Adrenal gland (tissue), 12 donors: ENCODE results near the gene DPP4. TPM values are rescaled to one million over a fixed set of nuclear protein-coding genes. Genes with fewer than 3 reads are reported as not detected.

Experiments
- DNase-seq, 7 donors: peaks; one replicate each; pipeline ENCODE4 v3.0.0-alpha.2; 2019 to 2020
- H3K27ac ChIP-seq, 5 donors: fragments of 200-600 bp; sonication (generic) in 4 of 5; 1 replicate in 3 of 5; 2 replicates in 2 of 5; pipeline versions ENCODE4 v1.5.1 to v1.8.0; 2016 to 2020; ENCODE audit warnings: mild to moderate bottlenecking in 1 of 5
- H3K27me3 ChIP-seq: fragments of 200-600 bp; 2 replicates; pipeline ENCODE4 v1.8.0; 2021
- H3K36me3 ChIP-seq, 2 donors: fragments of 200-600 bp; replicated peaks in 1 of 2; 1 replicate in 1 of 2; 2 replicates in 1 of 2; pipeline versions ENCODE4 v1.5.1 to v1.8.0; 2018 to 2022
- H3K4me1 ChIP-seq, 2 donors: fragments of 200-600 bp; replicated peaks in 1 of 2; 1 replicate in 1 of 2; 2 replicates in 1 of 2; pipeline versions ENCODE4 v1.5.1 to v1.8.0; 2018 to 2021
- H3K4me3 ChIP-seq, 4 donors: fragments of 200-600 bp; sonication (generic) in 3 of 4; one replicate each; pipeline ENCODE4 v1.5.1; 2016 to 2018
- H3K9me3 ChIP-seq, 3 donors: fragments of 200-600 bp; sonication (generic) in 1 of 3; replicated peaks in 1 of 3; 1 replicate in 2 of 3; 2 replicates in 1 of 3; pipeline versions ENCODE4 v1.5.1 to v1.8.0; 2016 to 2021
- CTCF ChIP-seq, 6 experiments: fragments of 450-650 bp in 4 of 6; fragments of 200-600 bp in 2 of 6; sonication (generic) in 1 of 6; IDR thresholded peaks; 1 replicate in 5 of 6; 2 replicates in 1 of 6; pipeline versions ENCODE4 v1.5.1 to v1.8.0; 2016 to 2021; ENCODE audit warnings: antibody characterized with exemption in 6 of 6, mild to moderate bottlenecking in 2 of 6, moderate library complexity in 1 of 6
- POLR2A ChIP-seq, 2 donors: fragments of 450-650 bp; IDR thresholded peaks; one replicate each; pipeline ENCODE4 v1.6.1; 2017; ENCODE audit warnings: antibody characterized with exemption in 2 of 2, mild to moderate bottlenecking in 2 of 2, moderate library complexity in 1 of 2
- WGBS, 4 donors: extraction: QIAGEN DNeasy Blood & Tissue Kit in 2 of 4; methylation state at CpG; one replicate each; pipeline versions ENCODE4 v1.1.5 to v1.1.7; 2013 to 2017; 5-methylcytosine and 5-hydroxymethylcytosine counted together
- intact Hi-C, 2 donors: fragments of 100-400 bp; cut with DNase I; formaldehyde crosslinking; loops; one replicate each; pipeline versions ENCODE4 v1.14.1 to v1.15.0; 2022 to 2023
- polyA plus RNA-seq, 3 donors: library from polyadenylated mRNA; stranded (reverse); fragments of 200-250 nt in 2 of 3; fragments of 350-450 nt in 1 of 3; fragmentation: Illumina TruSeq in 1 of 3; extraction: RNeasy Lipid Tissue Mini Kit (QIAGEN cat#74804) in 1 of 3; gene quantifications; one replicate each; pipeline ENCODE4 v1.2.3, GENCODE V29; 2013 to 2014
- total RNA-seq, 9 donors: library from RNA; depleted of rRNA in 4 of 9; stranded (reverse); fragments of >200 nt in 4 of 9; fragments of 120-200 nt in 1 of 9; fragmentation: NEBNext Ultra II Directional in 1 of 9; extraction: Animal tissue kit (Norgen Biotek cat#: 25700) in 1 of 9; gene quantifications; one replicate each; pipeline versions ENCODE4 v1.1.0 to v1.2.4, GENCODE V29; 2013 to 2023
- donor health status: healthy with polysubstance abuse.
- donor health status: Bipolar disorder and iron deficiency.
- donor health status: DM: yes; HTN: yes; CAD: no.
- donor health status: DM: no; HTN: no; CAD: no.
- donor health status: DM: no; HTN: no; CAD: no.
- donor health status: DM: yes; HTN: yes; CAD: no.

DPP4 gene
- total and polyA plus RNA-seq, 12 donors, result 0.72 to 49.2 (median 7.8) TPM

DNA sequence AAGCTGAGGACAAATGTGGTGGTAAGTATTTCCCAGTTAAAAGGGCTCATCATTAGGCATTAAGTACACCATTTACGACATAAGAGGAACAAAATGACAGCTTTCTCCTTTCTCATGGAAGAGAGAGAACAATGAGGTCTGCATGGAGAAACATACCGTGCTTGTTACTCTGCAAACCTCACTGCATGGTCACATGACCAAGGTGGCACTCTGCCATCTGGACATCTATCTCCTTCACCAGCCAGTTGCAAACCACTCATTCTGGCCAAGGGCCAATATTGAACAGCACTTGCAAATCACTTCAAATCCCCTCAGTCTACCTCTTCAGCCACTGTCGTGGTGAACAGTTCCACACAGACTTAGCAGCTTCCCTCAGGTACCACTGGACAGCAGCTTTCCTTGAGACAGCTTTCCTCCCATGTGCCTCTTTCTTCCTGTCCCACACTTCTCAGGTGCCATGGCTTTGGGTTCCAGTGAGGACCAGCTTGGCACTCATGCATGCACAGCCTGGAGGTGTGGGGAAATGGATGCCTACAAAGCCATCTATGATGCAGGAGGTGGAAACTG is 29.5 kb upstream of the DPP4 start:
- intact Hi-C loops, result no loop called here
- H3K4me3 ChIP-seq, result no peak overlapping the region
- H3K27ac ChIP-seq, result no peak overlapping the region
- no peaks in the 10 kb centered on the region for H3K27me3 ChIP-seq
- no peaks in the 10 kb centered on the region for H3K9me3 ChIP-seq
- no peaks in the 10 kb centered on the region for H3K36me3 ChIP-seq
- H3K4me1 ChIP-seq, result peaks cover 6 to 9% of the 10 kb centered on the region in 2 donors
- WGBS, 4 donors, result 57 to 70% (median 64%) methylated on average over 3 of the region's 3 CpGs
- peak in 6 of 7 donors; percentile 33 to 69 (median 64) for DNase-seq
- TF ChIP-seq CTCF (IDR thresholded peaks at IDR 0.05) (no peak), POLR2A (IDR thresholded peaks at IDR 0.05) (no peak)

DNA sequence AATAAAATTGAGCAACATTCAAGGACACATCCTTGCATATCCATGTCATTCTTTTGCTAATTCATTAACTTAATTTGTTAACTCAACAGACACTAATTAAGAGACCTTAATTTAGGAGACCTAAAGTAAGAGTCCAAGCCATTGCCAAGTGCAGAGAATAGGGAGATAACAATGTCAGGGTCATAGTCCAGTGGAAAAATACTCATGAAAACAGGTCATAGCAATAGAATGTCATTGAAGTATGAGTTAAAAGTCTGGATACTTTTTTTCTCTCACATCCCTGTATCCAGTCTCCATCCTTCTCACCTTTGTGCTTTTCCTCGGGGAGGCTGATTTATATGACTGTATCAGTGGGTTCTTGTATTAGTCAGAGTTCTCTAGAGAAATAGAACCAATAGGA is 26.6 kb upstream of the DPP4 start:
- intact Hi-C loops, result no loop called here
- Histone ChIP-seq H3K4me3 (no peak overlapping the region), H3K36me3 (no peaks in the 10 kb centered on the region), H3K9me3 (no peaks in the 10 kb centered on the region), H3K27me3 (no peaks in the 10 kb centered on the region), H3K27ac (no peak overlapping the region), H3K4me1 (peaks cover 0 to 4% of the 10 kb centered on the region in 2 donors)
- TF ChIP-seq POLR2A (IDR thresholded peaks at IDR 0.05) (no peak), CTCF (IDR thresholded peaks at IDR 0.05) (no peak)
- WGBS, 4 donors, result 16 to 47% (median 35%) methylated on average over 1 of the region's 1 CpG
- DNase-seq, result no peak

- TF ChIP-seq CTCF (IDR thresholded peaks at IDR 0.05) (no peak), POLR2A (IDR thresholded peaks at IDR 0.05) (no peak)
- H3K27me3 ChIP-seq, result no peaks in the 10 kb centered on the region
- H3K4me1 ChIP-seq, result peaks cover 0 to 4% of the 10 kb centered on the region in 2 donors
- no peak for DNase-seq
- 96 to 99% (median 97%) methylated on average over 5 of the region's 5 CpGs for WGBS, 4 donors
- intact Hi-C loops, result no loop called here
- H3K27ac ChIP-seq, result no peak overlapping the region
- no peaks in the 10 kb centered on the region for H3K9me3 ChIP-seq
- no peak overlapping the region for H3K4me3 ChIP-seq
- no peaks in the 10 kb centered on the region for H3K36me3 ChIP-seq
Observed at GRCh38 chr2:162099836-162100235, 25.8 kb upstream of the DPP4 start.

- H3K4me3 ChIP-seq, result no peak overlapping the region
- H3K27me3 ChIP-seq, result no peaks in the 10 kb centered on the region
- H3K36me3 ChIP-seq, result no peaks in the 10 kb centered on the region
- DNase-seq, result peak in 5 of 7 donors; percentile 47 to 72 (median 58)
- intact Hi-C loops, result no loop called here
- 65 to 75% (median 68%) methylated on average over 7 of the region's 7 CpGs for WGBS, 4 donors
- no peaks in the 10 kb centered on the region for H3K9me3 ChIP-seq
- H3K4me1 ChIP-seq, result peaks cover 0 to 15% of the 10 kb centered on the region in 2 donors
- no peak for TF ChIP-seq CTCF (IDR thresholded peaks at IDR 0.05)
- TF ChIP-seq POLR2A (IDR thresholded peaks at IDR 0.05), result no peak
- peak overlapping the region in 1 of 5 donors; percentile 62 for H3K27ac ChIP-seq
Observed at GRCh38 chr2:162092658-162093556, 18.9 kb upstream of the DPP4 start.
